Chondrocyte (in vitro differentiated cells): ENCODE measurements around the gene ACSM5. TPM values are rescaled to one million over a fixed set of nuclear protein-coding genes. Genes with fewer than 3 reads are reported as not detected.
A peak's percentile ranks its signal among the peaks of the same experiment; 100 is the strongest.

Experiments used
- DNase-seq: peaks from one replicate; pipeline ENCODE4 v3.0.0; 2021; ENCODE audit warnings: mixed read lengths, low spot score
- H3K27ac Mint-ChIP-seq: one replicate; pipeline ENCODE4 v1.8.0; 2021; ENCODE audit warnings: mild to moderate bottlenecking, moderate library complexity, mixed read lengths; ENCODE audit not compliant: unreplicated experiment
- H3K27me3 Mint-ChIP-seq: 2 replicates; pipeline ENCODE4 v1.8.0; 2021; ENCODE audit warnings: low read depth, mixed read lengths
- H3K36me3 Mint-ChIP-seq: 2 replicates; pipeline ENCODE4 v1.8.0; 2021; ENCODE audit warnings: low read depth, mixed read lengths
- H3K4me1 Mint-ChIP-seq: 2 replicates; pipeline ENCODE4 v1.8.0; 2021; ENCODE audit warnings: low read depth, mild to moderate bottlenecking, mixed read lengths
- H3K4me3 Mint-ChIP-seq: one replicate; pipeline ENCODE4 v1.8.0; 2021; ENCODE audit warnings: mild to moderate bottlenecking, moderate library complexity, mixed read lengths; ENCODE audit not compliant: unreplicated experiment
- H3K9me3 Mint-ChIP-seq: 2 replicates; pipeline ENCODE4 v1.8.0; 2021; ENCODE audit warnings: low read depth, mixed read lengths
- CTCF ChIP-seq: fragments of 200-600 bp; sonication (generic); IDR thresholded peaks from 2 replicates; pipeline ENCODE4 v1.5.0; 2021; ENCODE audit warnings: antibody characterized with exemption, mild to moderate bottlenecking, moderate library complexity
- total RNA-seq: library from RNA; stranded (reverse); gene quantifications from 3 replicates; pipeline ENCODE4 v1.2.1, GENCODE V29; 2021

ACSM5 gene
- total RNA-seq, 1 donor from 2014 or later: 2.1 TPM

DNA sequence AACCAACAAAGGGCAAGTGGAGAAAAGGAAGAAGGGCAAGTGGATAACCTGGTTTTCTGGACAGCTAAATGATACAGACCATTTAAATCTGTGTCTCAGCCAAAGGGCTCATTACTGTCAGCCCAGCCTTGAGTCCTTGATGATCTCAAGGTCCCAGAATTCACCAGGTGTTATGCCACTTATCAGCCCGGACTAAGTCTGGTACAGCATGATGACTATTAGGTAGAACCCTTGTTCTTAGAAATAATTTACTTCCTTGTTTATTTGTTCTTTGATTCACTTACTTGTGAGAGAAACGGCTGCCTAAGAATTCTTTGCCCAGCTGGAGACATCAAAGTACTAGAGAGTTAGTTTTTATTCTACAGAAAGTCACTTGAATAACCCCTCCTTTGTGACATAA is 8.3 kb upstream of the ACSM5 start:
- H3K4me1 Mint-ChIP-seq: no peaks in the 10 kb centered on the region
- H3K36me3 Mint-ChIP-seq: no peaks in the 10 kb centered on the region
- DNase-seq: no peak
- H3K9me3 Mint-ChIP-seq: no peaks in the 10 kb centered on the region
- H3K27ac Mint-ChIP-seq: no peak overlapping the region
- no peak for TF ChIP-seq CTCF
- no peaks in the 10 kb centered on the region for H3K27me3 Mint-ChIP-seq
- no peak overlapping the region for H3K4me3 Mint-ChIP-seq

- H3K4me3 Mint-ChIP-seq: no peak overlapping the region
- H3K27me3 Mint-ChIP-seq: no peaks in the 10 kb centered on the region
- H3K27ac Mint-ChIP-seq: no peak overlapping the region
- no peaks in the 10 kb centered on the region for H3K36me3 Mint-ChIP-seq
- TF ChIP-seq CTCF: no peak
- no peak for DNase-seq
- no peaks in the 10 kb centered on the region for H3K9me3 Mint-ChIP-seq
- peaks cover 3% of the 10 kb centered on the region for H3K4me1 Mint-ChIP-seq
Observed at GRCh38 chr16:20401475-20402016, 7.8 kb upstream of the ACSM5 start.

DNA sequence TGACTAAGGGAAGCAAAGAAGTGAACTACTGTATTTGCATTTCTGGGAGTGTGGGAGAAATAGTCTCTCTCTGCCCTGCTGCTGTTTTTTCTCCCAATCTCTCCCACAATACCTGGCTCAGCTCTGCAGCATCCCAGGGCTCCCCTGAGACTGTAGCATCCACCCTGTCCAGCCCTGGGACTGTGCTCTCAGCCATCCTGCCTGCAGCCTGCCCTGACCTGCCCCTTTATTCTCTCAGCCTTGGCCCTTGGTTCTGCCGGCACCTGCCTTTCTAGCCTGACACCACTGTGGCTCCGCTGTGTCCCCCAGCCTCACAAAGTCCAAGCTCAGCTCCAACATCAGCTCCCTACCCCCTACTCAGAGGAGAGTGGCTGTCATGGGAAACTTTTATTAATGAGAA is 6.7 kb upstream of the ACSM5 start:
- Mint-ChIP-seq H3K27me3 (no peaks in the 10 kb centered on the region), H3K4me1 (peaks cover 3% of the 10 kb centered on the region), H3K4me3 (no peak overlapping the region), H3K27ac (no peak overlapping the region), H3K9me3 (peaks cover 5% of the 10 kb centered on the region), H3K36me3 (no peaks in the 10 kb centered on the region)
- DNase-seq: no peak
- TF ChIP-seq CTCF: no peak

GRCh38 chr16:20404637-20405036 is 4.7 kb upstream of the ACSM5 start, which contains the start of gene PDILT:
Gene PDILT, minus strand, starts transcription at chr16:20404737. Its CDS starts 5,437 bp downstream, at chr16:20399300.
- Mint-ChIP-seq H3K27ac (no peak within 1 kb of the TSS), H3K27me3 (no peaks in the 10 kb centered on the region), H3K4me3 (no peak within 1 kb of the TSS), H3K9me3 (peaks cover 5% of the 10 kb centered on the region), H3K36me3 (no peaks in the 10 kb centered on the region), H3K4me1 (peaks cover 9% of the 10 kb centered on the region)
- no peak for TF ChIP-seq CTCF
- DNase-seq: no peak

GRCh38 chr16:20410121-20410723 is 888 bp downstream of the ACSM5 start:
- Mint-ChIP-seq H3K27ac (peak overlapping the region; percentile 94), H3K4me1 (peaks cover 14% of the 10 kb centered on the region), H3K27me3 (no peaks in the 10 kb centered on the region), H3K4me3 (no peak overlapping the region), H3K36me3 (no peaks in the 10 kb centered on the region), H3K9me3 (peaks cover 5% of the 10 kb centered on the region)
- DNase-seq: no peak
- TF ChIP-seq CTCF: no peak
